GM19023 (cell line): ENCODE results near the gene SHOC2.
"Not testable (repeated sequence)": the region's sequence is repeated elsewhere in the genome, so short reads cannot be mapped to it uniquely, and the experiment has no call there.

ENCODE experiments used
- ATAC-seq: cut with Tn5 transposase; IDR thresholded peaks from one replicate; pipeline ENCODE4 v1.9.1; 2021; ENCODE audit warnings: mild to moderate bottlenecking, moderate library complexity; ENCODE audit not compliant: unreplicated experiment

SHOC2 gene

DNA sequence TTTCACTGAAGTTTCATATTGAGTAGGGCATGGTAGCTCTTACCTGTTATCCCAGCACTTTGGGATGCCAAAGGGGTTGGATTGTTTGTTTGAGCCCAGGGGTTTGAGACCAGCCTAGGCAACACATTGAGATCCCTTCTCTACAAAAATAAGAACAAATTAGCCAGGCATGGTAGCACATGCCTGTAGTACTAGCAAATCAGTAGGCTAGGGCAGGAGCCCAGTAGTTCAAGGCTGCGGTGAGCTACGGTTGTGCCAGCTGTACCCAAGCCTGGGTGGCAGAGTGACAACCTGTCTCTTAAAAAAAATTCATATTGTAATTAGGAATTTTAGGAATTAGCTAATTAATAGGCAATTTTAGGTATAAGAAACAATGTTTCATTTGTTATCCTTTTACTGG, 18.4 kb upstream of the SHOC2 start:
- ATAC-seq = no peak

DNA sequence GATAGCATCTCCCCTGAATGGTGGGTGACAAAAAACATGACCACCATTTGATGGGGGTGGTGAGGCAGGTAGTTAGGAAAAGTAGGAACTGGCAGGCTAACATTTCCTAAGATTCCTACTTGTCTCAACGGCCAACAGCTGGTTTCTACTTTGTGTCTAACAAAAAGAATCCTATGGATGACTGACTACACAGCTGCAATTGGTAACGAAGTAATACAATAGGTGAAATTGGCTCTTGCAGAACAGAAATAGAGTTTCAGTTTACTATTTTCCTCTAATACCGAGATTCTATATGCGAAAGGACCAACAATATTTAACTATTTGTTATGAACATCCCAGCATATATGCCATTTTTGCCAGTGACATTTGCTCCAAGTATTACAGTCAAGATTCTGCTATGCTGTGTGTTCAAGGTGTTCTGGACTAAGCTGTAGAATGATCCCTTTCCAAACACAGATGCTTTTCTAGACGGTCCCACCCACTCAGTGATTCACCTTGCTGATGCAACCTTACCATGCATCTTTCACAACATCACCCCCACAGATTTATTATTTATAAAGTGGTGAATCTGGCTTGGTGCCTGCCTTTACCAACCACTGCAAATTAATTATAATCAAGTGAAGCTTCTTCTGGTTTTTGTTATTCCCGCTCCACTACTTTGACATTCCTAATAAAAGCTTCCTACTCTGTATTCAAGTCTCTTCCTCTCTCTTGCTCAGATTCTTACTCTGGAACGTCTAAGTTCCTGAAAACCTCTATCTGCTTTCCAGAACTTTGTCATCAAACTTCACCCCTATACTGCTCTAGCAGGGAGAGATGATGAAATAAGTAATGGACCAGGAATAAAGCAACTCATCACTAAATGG, 17.2 kb upstream of the SHOC2 start:
- ATAC-seq = no peak

DNA sequence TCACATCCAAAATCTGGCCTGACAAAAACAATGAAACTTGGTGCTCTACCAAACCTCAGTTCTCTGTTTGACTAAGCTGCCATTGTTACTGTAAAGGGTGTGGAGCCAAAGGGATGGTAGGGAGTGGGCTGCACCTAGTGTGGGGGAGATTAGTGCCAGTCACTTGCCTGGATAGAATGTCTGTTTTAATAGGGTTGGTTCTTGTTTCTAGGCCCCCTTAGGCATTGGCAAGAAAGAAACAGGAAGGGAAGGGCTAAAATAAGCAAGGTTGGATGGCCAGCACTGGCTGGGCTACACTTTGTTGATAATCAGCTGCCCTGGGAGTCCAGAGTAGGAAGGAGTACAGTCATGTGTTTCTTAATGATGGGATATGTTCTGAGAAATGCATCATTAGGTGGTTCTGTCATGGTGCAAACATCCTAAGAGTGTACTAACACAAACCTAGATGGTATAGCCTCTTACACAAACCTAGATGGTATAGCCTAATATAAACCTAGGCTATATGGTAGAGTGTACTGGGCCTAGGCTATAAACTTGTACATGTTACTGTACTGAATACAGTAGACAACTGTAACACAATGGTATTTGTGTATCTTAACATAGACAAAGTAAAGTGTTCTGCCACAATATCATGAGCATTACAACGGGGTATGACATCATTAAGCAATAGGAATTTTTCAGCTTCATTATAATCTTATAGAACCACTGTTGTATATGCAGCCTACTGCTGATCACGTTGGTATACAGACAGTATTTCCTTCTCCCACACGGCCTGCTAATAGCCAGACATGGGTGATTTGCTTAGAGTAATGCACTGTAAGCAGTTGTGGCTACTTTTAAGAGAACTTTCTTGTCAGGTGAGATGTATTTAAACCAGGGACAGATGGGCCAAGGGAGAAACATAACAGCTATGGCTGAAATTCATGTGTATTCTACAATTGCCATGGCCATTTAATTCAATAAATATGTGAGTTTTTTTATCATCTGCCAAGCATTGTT, 15.8 kb upstream of the SHOC2 start:
- no peak for ATAC-seq

DNA sequence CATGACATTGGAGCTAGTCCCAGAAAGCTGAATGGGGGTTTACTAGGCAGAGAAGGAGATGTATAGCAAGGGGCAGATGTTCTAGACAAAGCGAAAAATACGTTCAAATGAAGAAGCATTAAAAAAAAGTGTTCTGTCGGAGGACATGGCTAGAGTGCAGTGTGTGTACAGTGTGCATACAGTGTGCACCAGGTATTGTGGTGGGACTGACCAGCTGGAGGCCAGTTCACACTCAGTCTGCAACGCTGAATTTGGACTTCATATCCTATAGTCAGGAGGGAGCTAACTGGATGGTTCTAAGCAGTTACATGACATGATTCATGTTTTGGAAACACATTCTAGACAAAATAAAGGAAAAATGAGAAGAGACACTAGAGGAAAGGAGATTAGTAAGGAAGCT, 9.3 kb upstream of the SHOC2 start:
- no peak for ATAC-seq

DNA sequence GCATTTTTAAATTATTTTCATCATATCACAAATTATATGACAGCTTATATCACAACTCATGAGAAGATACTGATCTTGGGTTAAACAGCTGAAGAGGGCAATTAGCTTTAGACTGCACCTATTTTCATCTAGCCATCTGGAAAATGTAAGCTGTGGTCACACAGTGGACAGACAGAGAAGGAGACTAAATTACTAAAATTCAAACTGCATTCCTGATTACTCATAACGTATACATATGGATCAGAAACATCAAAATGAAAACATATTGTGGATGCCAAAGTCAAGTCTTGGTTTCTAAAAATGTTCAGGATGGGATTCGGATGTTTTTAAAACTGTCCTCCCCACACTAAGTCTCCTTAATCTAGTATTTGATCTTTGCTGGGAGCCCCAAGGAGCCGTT, 7.0 kb upstream of the SHOC2 start:
- no peak for ATAC-seq

DNA sequence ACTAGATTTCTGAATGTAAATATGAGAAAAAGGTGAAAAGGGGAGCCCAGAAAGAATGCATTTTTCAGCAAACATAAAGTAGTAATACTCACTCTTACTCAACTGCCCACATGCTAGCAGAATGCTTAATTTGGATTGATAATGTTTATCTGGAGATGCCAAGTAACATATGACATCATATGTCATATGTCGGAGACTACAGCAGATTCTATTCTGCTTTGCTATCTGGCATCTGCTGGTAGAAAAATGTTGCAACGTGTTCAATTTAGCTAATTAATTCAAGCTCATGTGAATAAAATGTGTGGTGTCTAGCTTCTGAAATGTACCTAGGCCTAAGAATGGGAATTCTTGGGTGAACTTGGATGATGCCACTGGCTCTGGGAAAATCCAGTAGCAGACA, 5.0 kb upstream of the SHOC2 start:
- no peak for ATAC-seq

DNA sequence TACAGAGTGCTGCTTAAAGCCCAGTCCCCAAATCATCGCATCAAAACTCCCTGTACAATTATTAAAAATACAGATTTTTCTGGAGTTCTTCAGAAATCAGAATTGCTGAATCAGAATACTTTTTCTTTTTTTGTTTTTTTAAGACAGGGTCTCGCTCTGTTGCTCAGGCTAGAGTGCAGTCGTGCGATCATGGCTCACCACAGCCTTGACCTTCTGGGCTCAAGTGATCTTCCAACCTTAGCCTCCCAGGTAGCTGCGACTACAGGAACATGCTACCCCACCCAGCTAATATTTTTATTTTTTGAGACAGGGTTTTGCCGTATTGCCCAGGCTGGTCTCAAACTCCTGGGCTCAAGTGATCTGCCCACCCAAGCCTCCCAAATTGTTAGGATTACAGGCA, 4.4 kb upstream of the SHOC2 start:
- no peak for ATAC-seq

DNA sequence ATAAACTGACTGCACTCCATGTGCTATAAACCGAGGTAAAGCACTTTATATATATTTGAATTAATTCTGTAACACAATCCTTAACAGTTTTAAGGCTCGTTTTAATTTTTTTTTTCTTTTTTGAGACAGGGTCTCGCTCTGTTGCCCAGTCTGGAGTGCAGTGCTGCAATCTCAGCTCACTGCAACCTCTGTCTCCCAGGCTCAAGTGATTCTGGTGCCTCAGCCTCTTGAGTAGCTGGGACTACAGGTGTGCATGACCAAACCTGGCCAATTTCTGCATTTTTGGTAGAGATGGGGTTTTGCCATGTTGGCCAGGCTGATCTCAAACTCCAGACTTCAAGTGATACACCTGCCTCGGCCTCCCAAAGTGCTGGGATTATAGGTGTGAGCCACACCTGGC, 3.8 kb upstream of the SHOC2 start:
- ATAC-seq = not testable (repeated sequence)

DNA sequence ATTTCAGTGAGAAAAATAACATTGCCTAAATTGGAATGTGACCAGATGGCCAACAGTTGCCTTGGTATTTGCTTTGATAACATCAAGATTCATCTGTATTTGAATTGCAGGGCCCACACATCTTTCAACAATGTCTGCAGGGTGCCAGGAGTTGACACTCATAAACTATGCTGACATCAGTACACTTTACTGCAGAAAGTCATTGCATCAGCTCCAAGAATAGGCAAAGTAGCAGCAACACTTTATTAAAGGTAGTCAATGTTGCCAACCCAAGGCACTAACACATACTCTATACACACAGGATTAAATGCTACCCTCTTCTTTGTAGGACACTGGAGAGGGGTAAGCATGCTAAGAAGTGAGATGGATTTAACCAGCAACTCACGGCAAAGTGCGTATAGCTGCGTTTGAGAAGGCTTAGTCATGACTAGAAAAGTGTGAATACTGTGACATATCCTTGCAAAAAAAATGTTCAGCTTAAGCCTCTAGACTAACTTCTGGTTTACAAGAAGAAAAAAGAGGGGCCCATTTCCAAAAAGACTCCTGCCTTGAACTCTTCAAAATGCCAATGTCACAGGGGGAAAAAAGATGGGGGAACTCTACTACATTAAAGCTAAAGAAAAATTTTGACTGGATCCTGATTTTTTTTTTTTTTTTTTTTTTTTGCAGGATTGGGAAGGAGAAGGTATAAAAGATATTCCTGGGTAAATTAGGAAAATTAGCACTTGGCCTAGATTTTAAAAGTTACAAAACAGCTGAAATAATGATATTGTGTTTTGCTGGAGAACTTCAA, 2.7 kb upstream of the SHOC2 start:
- no peak for ATAC-seq

DNA sequence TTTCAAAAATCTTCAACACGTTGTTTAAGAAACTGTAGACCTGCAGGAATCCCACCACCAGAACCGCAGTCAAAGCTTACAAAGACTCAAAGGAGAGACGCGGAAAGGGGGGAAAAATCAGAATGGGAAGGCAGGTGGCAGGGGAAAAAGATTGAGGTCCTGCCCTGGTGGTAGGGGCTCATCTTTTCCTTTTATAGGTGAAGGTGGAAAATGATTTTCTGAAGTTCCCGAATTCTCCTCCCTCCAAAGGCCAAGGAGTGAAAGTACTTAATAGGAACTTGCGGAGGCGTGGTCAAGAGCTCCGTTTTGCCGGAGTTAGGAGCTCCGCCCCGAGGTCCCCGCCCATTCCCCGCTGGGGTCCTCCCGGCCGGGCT, 1.1 kb upstream of the SHOC2 start:
- no peak for ATAC-seq

DNA sequence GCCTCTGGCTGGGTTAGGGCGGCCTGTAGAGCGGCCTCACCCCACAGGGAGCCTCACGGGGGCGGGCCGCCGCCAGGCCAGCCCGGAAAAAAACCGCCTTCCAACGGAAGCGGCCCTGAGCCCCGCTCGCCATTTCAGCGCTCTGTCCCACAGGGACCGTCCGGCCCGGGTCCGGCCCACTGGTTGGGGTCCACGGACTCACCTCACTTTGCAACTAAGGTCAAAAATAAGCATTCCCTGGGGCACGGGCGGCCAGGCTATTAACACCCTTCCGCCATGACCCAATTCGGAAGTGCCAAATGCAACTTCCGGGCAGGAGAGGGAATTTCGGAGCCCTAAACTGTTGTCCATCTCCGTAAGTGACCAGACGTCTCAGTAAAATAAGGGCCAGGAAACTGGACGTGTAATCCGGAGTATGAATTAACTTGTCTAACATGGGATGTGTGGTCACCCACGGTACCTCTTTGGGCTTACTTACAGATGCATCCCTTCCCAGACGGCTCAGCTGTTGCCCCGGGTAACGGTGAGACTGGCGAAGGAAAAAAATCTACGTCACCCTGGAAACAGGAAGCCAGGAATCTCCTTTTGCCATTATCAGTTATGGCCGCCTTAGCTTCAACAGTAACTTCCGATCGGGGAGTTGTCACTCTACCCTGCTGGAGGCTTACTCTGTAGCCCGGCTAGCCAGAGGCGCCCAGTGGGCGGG, 608 bp upstream of the SHOC2 start, which contains the start of gene BBIP1:
TSS of gene BBIP1 (minus strand) at position 538 of the 706 bp plus-strand sequence. CDS start 1,023 bp downstream, outside the sequence.
- ATAC-seq = peak; percentile 85

DNA sequence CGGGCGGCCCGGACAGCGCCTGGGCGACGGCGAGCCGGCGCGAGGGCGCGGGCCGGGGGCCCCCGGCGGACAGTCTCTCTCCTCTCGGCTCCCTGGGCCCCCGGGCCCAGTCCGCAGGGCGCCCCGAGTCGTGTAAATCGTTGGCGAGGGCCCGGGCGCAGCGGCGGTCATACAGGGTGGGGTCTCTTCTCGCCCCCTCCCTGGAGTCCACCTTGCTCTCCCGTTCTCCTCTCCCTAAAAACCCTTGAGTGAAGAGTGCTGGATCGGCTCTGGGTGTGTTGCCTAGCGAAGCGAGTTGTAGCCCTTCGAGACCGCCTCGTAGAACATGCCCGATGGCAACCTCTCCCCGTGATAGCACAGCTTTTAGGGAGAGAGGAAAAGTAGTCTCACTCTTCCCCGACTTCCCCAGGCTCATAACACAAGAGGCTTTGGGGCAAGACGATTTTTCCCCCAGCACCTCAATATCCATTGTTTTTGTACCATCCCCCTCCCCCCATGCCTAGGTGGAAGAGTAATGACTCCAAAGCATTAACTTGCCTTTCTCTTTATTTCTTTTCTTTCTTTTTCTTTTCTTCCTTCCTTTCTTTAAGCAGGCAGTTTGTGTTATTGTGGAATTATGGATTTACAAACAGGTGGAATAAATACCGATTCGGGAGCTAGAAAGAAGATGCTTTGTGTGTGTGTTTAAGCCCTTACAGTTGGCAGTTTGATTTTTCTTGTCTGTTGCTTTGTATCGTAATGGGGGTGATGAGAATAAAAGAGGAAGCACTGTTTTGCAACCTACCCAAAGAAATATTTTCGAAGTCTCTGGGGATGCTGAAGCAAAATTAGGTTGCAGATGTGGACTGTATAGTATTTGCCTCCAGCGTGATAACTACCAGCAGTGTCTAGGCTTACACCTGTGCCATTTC, 822 bp downstream of the SHOC2 start:
- ATAC-seq = peak; percentile 10

DNA sequence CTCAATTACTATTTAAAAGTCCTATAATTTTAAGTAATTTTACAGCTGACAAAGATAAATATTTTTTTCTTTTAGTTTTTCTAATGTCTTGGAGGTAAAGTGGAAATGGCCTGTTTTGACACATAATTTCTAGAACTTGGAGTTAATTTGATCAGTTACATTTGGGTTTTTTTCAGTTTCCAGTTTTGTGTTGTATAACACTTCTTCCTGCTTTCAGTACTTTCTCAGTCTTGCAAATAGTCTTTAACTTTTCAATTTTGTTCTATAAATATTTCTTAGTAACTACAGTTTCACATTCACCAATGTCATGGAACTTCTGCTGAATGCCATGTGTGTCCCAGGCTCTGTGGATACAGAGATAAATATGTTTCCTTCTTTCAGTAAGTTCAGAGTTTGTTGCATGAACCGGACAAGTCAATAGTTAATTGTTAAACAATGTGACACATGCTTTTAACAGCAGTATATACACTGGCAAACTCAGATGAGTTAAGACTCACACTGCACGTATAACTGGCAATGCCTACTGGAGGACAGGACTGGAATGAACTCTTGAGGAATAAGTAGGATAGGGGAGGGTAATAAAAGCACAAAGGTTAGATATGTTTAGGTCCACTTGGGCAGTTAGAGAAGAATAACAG, 4.6 kb downstream of the SHOC2 start:
- no peak for ATAC-seq

DNA sequence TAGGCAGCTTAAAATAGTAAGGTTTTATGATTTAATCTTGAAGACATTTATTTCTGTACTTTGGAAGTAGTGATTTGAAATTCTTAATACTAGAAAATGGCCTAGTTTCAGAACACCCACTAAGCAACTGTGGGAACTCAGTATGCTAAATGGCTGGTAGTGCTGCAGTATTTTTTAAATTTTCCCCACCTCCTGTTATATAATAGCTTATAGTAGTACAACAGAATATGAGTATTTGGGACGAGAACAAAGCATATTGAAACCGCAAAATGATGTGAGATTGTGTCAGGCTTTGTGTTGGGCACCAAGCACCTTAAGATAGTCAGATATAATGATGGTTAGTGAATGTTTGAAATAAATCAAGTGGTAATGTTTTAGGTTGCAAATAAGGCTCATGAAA, 8.1 kb downstream of the SHOC2 start:
- ATAC-seq = no peak

DNA sequence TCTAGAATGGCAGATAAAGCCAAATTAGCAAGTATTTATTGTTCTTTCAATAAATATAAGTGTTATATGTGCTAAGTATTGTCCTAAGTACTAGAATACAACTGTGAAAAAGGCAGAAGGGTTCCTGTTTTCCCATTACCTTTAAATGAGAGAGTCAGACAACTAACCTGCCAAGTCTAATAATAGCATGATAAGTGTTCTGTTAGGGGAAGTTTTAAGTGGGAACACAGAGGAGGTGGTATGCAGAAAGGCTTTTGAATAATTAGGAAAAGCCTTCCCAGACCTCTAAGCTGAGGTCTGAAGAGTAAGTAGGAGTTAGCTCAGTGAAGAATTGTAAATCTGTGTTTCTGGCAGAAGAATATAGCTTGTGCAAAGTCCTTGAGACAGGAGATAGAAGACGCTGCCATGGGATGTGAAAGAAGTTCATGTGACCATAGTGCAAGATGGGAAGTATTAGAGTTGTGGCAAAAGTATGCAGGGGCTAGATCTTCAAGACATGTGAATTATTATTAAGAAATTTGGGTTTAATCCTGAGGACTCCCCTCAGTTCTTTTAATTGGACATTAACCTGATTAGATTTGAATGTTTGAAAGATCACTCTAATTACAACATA, 12.5 kb downstream of the SHOC2 start:
- ATAC-seq = no peak

DNA sequence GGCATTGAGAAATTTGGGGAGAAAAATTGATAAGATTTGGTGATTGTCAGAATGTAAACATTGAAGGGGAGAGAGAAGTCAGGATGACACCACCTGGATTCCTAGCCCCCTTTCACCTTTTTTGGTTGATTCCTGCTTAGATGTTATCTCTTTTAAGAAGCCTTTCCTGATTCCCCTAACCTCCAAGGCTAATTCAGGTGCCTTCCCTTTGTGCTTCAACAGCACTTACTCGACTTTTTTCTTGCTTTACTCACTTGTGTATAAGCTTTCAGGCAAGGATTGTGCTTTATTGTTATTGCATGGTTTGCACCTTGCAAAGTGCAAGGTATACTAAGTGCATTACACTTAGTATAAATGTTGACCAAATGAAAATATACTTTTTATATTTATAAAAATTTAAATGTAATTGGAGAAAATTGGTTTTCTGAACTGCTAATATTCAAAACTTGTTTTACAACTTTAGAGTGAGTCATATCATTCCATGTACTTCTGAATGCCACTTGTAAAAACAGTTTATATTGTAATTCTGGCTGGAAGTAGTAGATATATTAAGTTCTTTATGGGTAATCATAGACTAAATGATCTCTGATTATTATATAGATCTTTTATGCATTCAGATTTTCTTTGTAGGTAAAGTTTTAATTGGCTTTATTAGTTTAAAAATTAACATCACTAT, 13.2 kb downstream of the SHOC2 start:
- ATAC-seq = no peak

DNA sequence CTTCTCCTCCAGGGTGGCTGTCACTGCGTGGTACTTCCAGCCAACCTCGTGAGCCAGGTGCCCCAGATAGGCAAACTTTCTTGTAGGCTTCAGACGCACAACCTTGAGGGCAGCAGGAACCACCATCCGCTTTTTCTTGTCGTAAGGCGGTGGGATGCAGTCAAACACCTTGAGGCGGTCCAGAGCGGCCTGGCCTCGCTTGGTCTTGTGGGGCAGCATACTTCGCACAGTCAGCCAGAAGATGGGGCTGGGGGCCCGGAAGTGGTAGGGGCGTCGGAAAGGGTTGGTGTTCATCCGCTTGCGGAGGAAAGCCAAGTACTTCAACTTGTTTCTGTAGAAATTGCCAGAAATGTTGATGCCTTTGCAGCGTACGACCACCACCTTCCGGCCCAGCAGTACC, 17.4 kb downstream of the SHOC2 start:
- no peak for ATAC-seq

DNA sequence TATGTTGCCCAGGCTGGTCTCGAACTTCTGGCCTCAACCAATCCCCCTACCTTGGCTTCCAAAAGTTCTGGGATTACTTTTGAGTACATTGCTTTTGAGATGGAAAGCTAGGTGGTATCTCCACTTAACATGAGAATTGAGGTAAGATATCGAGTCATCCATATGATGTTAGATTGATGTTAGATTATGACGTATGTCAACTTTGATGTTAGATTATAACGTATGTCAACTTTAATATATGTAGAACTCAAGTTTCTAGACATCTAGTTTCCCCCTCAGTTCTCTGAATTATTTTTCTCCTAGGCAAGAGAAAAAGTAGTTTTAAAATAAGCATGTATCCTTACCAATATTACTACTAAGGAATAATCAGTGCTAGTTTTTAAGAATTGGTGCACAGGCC, 20.0 kb downstream of the SHOC2 start:
- ATAC-seq = no peak
